GM18511 (cell line): ENCODE measurements around the gene MRPL24.

Experiments
- ATAC-seq: cut with Tn5 transposase; IDR thresholded peaks from one replicate; pipeline ENCODE4 v1.9.1; 2021; ENCODE audit warnings: mild to moderate bottlenecking, moderate library complexity; ENCODE audit not compliant: unreplicated experiment

MRPL24 gene

GRCh38 chr1:156744786-156745419, 4.0 kb upstream of the MRPL24 start:
- no peak for ATAC-seq

- ATAC-seq = no peak
Measured at GRCh38 chr1:156744344-156744743, 3.5 kb upstream of the MRPL24 start.

GRCh38 chr1:156743367-156744302, 2.7 kb upstream of the MRPL24 start:
- ATAC-seq = no peak

GRCh38 chr1:156742801-156743200, 1.9 kb upstream of the MRPL24 start:
- ATAC-seq = no peak

- ATAC-seq = no peak
Measured at GRCh38 chr1:156742017-156742416, 1.1 kb upstream of the MRPL24 start.

- ATAC-seq = no peak
Measured at GRCh38 chr1:156741481-156741983, 644 bp upstream of the MRPL24 start.

- ATAC-seq = peak; percentile 3
Measured at GRCh38 chr1:156740237-156740740, 599 bp downstream of the MRPL24 start.

GRCh38 chr1:156738916-156739315, 2.0 kb downstream of the MRPL24 start:
- no peak for ATAC-seq

GRCh38 chr1:156738407-156738806, 2.5 kb downstream of the MRPL24 start:
- no peak for ATAC-seq

- no peak for ATAC-seq
Measured at GRCh38 chr1:156733989-156734584, 6.8 kb downstream of the MRPL24 start.

GRCh38 chr1:156728599-156729462, 12.1 kb downstream of the MRPL24 start, which contains the start of gene ISG20L2:
ISG20L2 (minus strand) TSS chr1:156728766; CDS start chr1:156727652, 1,114 bp downstream.
- ATAC-seq = peak; percentile 93

GRCh38 chr1:156727926-156728598, 12.8 kb downstream of the MRPL24 start, which contains the start of gene METTL25B:
METTL25B (plus strand) TSS chr1:156728469; CDS start chr1:156729105, 636 bp downstream.
- peak; percentile 77 for ATAC-seq

- ATAC-seq = no peak
Measured at GRCh38 chr1:156727492-156727891, 13.4 kb downstream of the MRPL24 start.

- no peak for ATAC-seq
Measured at GRCh38 chr1:156726549-156727226, 14.2 kb downstream of the MRPL24 start.

- ATAC-seq = peak; percentile 32
Measured at GRCh38 chr1:156725683-156726280, 15.1 kb downstream of the MRPL24 start.

GRCh38 chr1:156721535-156721934, 19.4 kb downstream of the MRPL24 start:
- no peak for ATAC-seq

GRCh38 chr1:156721131-156721530, 19.8 kb downstream of the MRPL24 start:
- ATAC-seq = no peak

- ATAC-seq = no peak
Measured at GRCh38 chr1:156717351-156717750, 23.5 kb downstream of the MRPL24 start.

- no peak for ATAC-seq
Measured at GRCh38 chr1:156714830-156715229, 26.1 kb downstream of the MRPL24 start.
